Astrocyte (in vitro differentiated cells and primary cell): Measurements from ENCODE around the gene NAV1. TPM values are rescaled to one million over a fixed set of nuclear protein-coding genes. Genes with fewer than 3 reads are reported as not detected.
"Not testable (repeated sequence)": the region's sequence is repeated elsewhere in the genome, so short reads cannot be mapped to it uniquely, and the experiment has no call there.

ENCODE experiments used
- DNase-seq: peaks from one replicate; pipeline ENCODE4 v3.0.0-alpha.2; 2010; ENCODE audit warnings: low read depth
- FAIRE-seq: peaks from 2 replicates; lab custom pipeline; 2011; peaks lifted over from hg19 to GRCh38; lab: Jason Lieb, UNC
- H2AFZ ChIP-seq: 2 replicates; pipeline ENCODE4 v1.6.0; 2012; ENCODE audit warnings: low read depth, low read length, inconsistent platforms
- H3K27ac ChIP-seq: 2 replicates; pipeline ENCODE4 v1.5.1; 2011; ENCODE audit warnings: low read depth, low read length, inconsistent platforms
- H3K27me3 ChIP-seq: 2 replicates; pipeline ENCODE4 v1.6.0; 2011; ENCODE audit warnings: low read length, inconsistent platforms; ENCODE audit not compliant: insufficient read depth
- H3K36me3 ChIP-seq: 2 replicates; pipeline ENCODE4 v1.5.1; 2011; ENCODE audit warnings: low read length, inconsistent platforms; ENCODE audit not compliant: insufficient read depth
- H3K4me1 ChIP-seq: 2 replicates; pipeline ENCODE4 v1.5.1; 2011; ENCODE audit warnings: low read length, inconsistent platforms; ENCODE audit not compliant: insufficient read depth
- H3K4me2 ChIP-seq: 2 replicates; pipeline ENCODE4 v1.6.0; 2012; ENCODE audit warnings: low read length, inconsistent platforms
- H3K4me3 ChIP-seq: 2 replicates; pipeline ENCODE4 v1.5.1; 2011; ENCODE audit warnings: low read depth, mild to moderate bottlenecking, low read length, inconsistent platforms; ENCODE audit not compliant: insufficient read depth
- H3K79me2 ChIP-seq: 2 replicates; pipeline ENCODE4 v1.6.0; 2012; ENCODE audit warnings: mild to moderate bottlenecking, low read length, inconsistent platforms; ENCODE audit not compliant: insufficient read depth
- H3K9ac ChIP-seq: 2 replicates; pipeline ENCODE4 v1.6.0; 2012; ENCODE audit warnings: mild to moderate bottlenecking, low read length, inconsistent platforms
- H3K9me3 ChIP-seq: 2 replicates; pipeline ENCODE4 v1.5.1; 2012; ENCODE audit warnings: low read depth, mild to moderate bottlenecking, low read length, inconsistent platforms; ENCODE audit not compliant: insufficient read depth
- H4K20me1 ChIP-seq: 2 replicates; pipeline ENCODE4 v1.6.0; 2012; ENCODE audit warnings: low read length, inconsistent platforms; ENCODE audit not compliant: insufficient read depth
- H3K27ac Mint-ChIP-seq: one replicate; pipeline ENCODE4 v1.8.0; 2021; ENCODE audit warnings: mild to moderate bottlenecking, mixed read lengths; ENCODE audit not compliant: unreplicated experiment
- H3K27me3 Mint-ChIP-seq: one replicate; pipeline ENCODE4 v1.8.0; 2021; ENCODE audit warnings: low read depth, mixed read lengths; ENCODE audit not compliant: unreplicated experiment
- H3K36me3 Mint-ChIP-seq: one replicate; pipeline ENCODE4 v1.8.0; 2021; ENCODE audit warnings: low read depth, mixed read lengths; ENCODE audit not compliant: unreplicated experiment
- H3K4me1 Mint-ChIP-seq: one replicate; pipeline ENCODE4 v1.8.0; 2021; ENCODE audit warnings: low read depth, mixed read lengths; ENCODE audit not compliant: unreplicated experiment
- H3K4me3 Mint-ChIP-seq: one replicate; pipeline ENCODE4 v1.8.0; 2021; ENCODE audit warnings: mild to moderate bottlenecking, moderate library complexity, mixed read lengths; ENCODE audit not compliant: unreplicated experiment
- H3K9me3 Mint-ChIP-seq: one replicate; pipeline ENCODE4 v1.8.0; 2021; ENCODE audit warnings: mild to moderate bottlenecking, mixed read lengths; ENCODE audit not compliant: unreplicated experiment
- CTCF ChIP-seq: IDR thresholded peaks from 2 replicates; pipeline ENCODE4 v1.5.1; 2011; ENCODE audit warnings: low read depth, mild to moderate bottlenecking, inconsistent platforms, low read length, moderate library complexity; ENCODE audit not compliant: insufficient read depth
- EZH2 ChIP-seq: IDR thresholded peaks from 2 replicates; pipeline ENCODE4 v1.6.1; 2012; ENCODE audit warnings: mild to moderate bottlenecking, low read length, inconsistent platforms; ENCODE audit not compliant: insufficient read depth
- total RNA-seq: library from RNA; stranded (reverse); gene quantifications from 2 replicates; pipeline ENCODE4 v1.2.1, GENCODE V29; 2021

The NAV1 gene
- total RNA-seq, 1 donor from 2014 or later: 79.7 TPM

- peaks cover 7% of the 10 kb centered on the region for H3K4me1 ChIP-seq
- Mint-ChIP-seq H3K9me3 (no peaks in the 10 kb centered on the region), H3K4me1 (peaks cover 10% of the 10 kb centered on the region), H3K27ac (no peak overlapping the region), H3K36me3 (no peaks in the 10 kb centered on the region), H3K27me3 (peaks cover 11% of the 10 kb centered on the region), H3K4me3 (no peak overlapping the region)
- no peaks in the 10 kb centered on the region for H3K79me2 ChIP-seq
- H3K4me2 ChIP-seq: no peak overlapping the region
- no peak overlapping the region for H3K27ac ChIP-seq
- H3K9me3 ChIP-seq: no peaks in the 10 kb centered on the region
- H3K36me3 ChIP-seq: no peaks in the 10 kb centered on the region
- no peak overlapping the region for H3K4me3 ChIP-seq
- no peak overlapping the region for H3K9ac ChIP-seq
- no peaks in the 10 kb centered on the region for H3K27me3 ChIP-seq
- TF ChIP-seq EZH2 (no peak), CTCF (no peak)
- FAIRE-seq (no peak), DNase-seq (no peak)
- H4K20me1 ChIP-seq: no peaks in the 10 kb centered on the region
- no peak overlapping the region for H2AFZ ChIP-seq
Measured at GRCh38 chr1:201517631-201518030, 21.3 kb upstream of the NAV1 start.

GRCh38 chr1:201518071-201518470 lies 20.9 kb upstream of the NAV1 start:
- TF ChIP-seq CTCF (no peak), EZH2 (no peak)
- H3K9ac ChIP-seq: no peak overlapping the region
- H3K4me2 ChIP-seq: no peak overlapping the region
- H3K27me3 ChIP-seq: no peaks in the 10 kb centered on the region
- no peak for DNase-seq
- Mint-ChIP-seq H3K9me3 (no peaks in the 10 kb centered on the region), H3K4me3 (no peak overlapping the region), H3K27me3 (peaks cover 11% of the 10 kb centered on the region), H3K27ac (no peak overlapping the region), H3K4me1 (peaks cover 7% of the 10 kb centered on the region), H3K36me3 (no peaks in the 10 kb centered on the region)
- no peaks in the 10 kb centered on the region for H4K20me1 ChIP-seq
- H3K4me3 ChIP-seq: no peak overlapping the region
- no peaks in the 10 kb centered on the region for H3K79me2 ChIP-seq
- no peak overlapping the region for H3K27ac ChIP-seq
- no peaks in the 10 kb centered on the region for H3K36me3 ChIP-seq
- FAIRE-seq: no peak
- H3K4me1 ChIP-seq: peaks cover 3% of the 10 kb centered on the region
- H2AFZ ChIP-seq: no peak overlapping the region
- H3K9me3 ChIP-seq: no peaks in the 10 kb centered on the region

- not testable (repeated sequence) for H3K9me3 Mint-ChIP-seq, H3K9ac ChIP-seq, H3K4me1 Mint-ChIP-seq, H3K36me3 ChIP-seq, H3K79me2 ChIP-seq, H3K27ac ChIP-seq, H3K4me2 ChIP-seq, FAIRE-seq, H3K4me3 Mint-ChIP-seq, DNase-seq, H3K9me3 ChIP-seq, H3K4me3 ChIP-seq, H3K27me3 ChIP-seq, H3K36me3 Mint-ChIP-seq, H3K27ac Mint-ChIP-seq, H2AFZ ChIP-seq, H4K20me1 ChIP-seq, H3K4me1 ChIP-seq
- H3K27me3 Mint-ChIP-seq: peaks cover 10% of the 10 kb centered on the region
Measured at GRCh38 chr1:201520046-201520575, 18.8 kb upstream of the NAV1 start.
